HepG2 (cell line): ENCODE results near the gene PCGF2. TPM values are rescaled to one million over a fixed set of nuclear protein-coding genes. Genes with fewer than 3 reads are reported as not detected.

Experiments used
- ARID3A ChIP-seq: IDR thresholded peaks from 2 replicates; pipeline ENCODE4 v1.6.1; 2012; ENCODE audit warnings: low read depth, low read length, improper control_type of control experiment
- HNRNPH1 ChIP-seq: fragments of 200-400 bp; formaldehyde crosslinking; optimal IDR thresholded peaks from 2 replicates; pipeline ENCODE3; 2017; ENCODE audit warnings: mild to moderate bottlenecking, low read depth, low read length
- NONO ChIP-seq, 2 experiments: fragments of 450-650 bp in 1 of 2; sonication (generic) in 1 of 2; formaldehyde crosslinking in 1 of 2; IDR thresholded peaks in 1 of 2; conservative IDR thresholded peaks in 1 of 2; 2 replicates each; pipeline versions ENCODE4 v1.6.1 to v1.8.0; 2017 to 2022; ENCODE audit warnings: mild to moderate bottlenecking in 1 of 2, missing genetic modification reagents in 1 of 2, moderate library complexity in 1 of 2
- PRMT3 ChIP-seq: sonication (generic); formaldehyde crosslinking; IDR thresholded peaks from 2 replicates; pipeline ENCODE4 v1.8.1; 2022; ENCODE audit warnings: low read depth, mild to moderate bottlenecking, moderate library complexity, missing genetic modification reagents, borderline replicate concordance
- RFXAP ChIP-seq: sonication (generic); formaldehyde crosslinking; IDR thresholded peaks from 2 replicates; pipeline ENCODE4 v1.4.0; 2020; ENCODE audit warnings: missing genetic modification reagents, borderline replicate concordance
- RXRB ChIP-seq: IDR thresholded peaks from 2 replicates; pipeline ENCODE4 v1.6.1; 2016; ENCODE audit warnings: borderline replicate concordance, missing genetic modification reagents, missing compliant biosample characterization
- TARDBP ChIP-seq: sonication (generic); formaldehyde crosslinking; IDR thresholded peaks from 2 replicates; pipeline ENCODE4 v1.8.0; 2022; ENCODE audit warnings: mild to moderate bottlenecking, missing genetic modification reagents
- TEAD2 ChIP-seq: sonication (generic); formaldehyde crosslinking; IDR thresholded peaks from 2 replicates; pipeline ENCODE4 v1.9.0; 2021; ENCODE audit warnings: missing genetic modification reagents
- ZBTB43 ChIP-seq: sonication (generic); formaldehyde crosslinking; conservative IDR thresholded peaks from 2 replicates; pipeline ENCODE4 v1.4.0; 2020; ENCODE audit warnings: missing genetic modification reagents
- ZNF251 ChIP-seq: sonication (generic); formaldehyde crosslinking; IDR thresholded peaks from 2 replicates; pipeline ENCODE4 v1.9.0; 2021; ENCODE audit warnings: mild to moderate bottlenecking, missing genetic modification reagents
- ZNF326 ChIP-seq: sonication (generic); formaldehyde crosslinking; IDR thresholded peaks from 2 replicates; pipeline ENCODE4 v1.4.0; 2020; ENCODE audit warnings: missing genetic modification reagents, borderline replicate concordance
- ZNF460 ChIP-seq: sonication (generic); formaldehyde crosslinking; IDR thresholded peaks from 2 replicates; pipeline ENCODE4 v1.5.1; 2020; ENCODE audit warnings: missing genetic modification reagents, mild to moderate bottlenecking, borderline replicate concordance
- ZNF580 ChIP-seq: IDR thresholded peaks from 2 replicates; pipeline ENCODE4 v1.6.1; 2016; ENCODE audit warnings: low read depth, borderline replicate concordance
- ZNF749 ChIP-seq: sonication (generic); formaldehyde crosslinking; IDR thresholded peaks from 2 replicates; pipeline ENCODE4 v1.8.0; 2022; ENCODE audit warnings: mild to moderate bottlenecking, missing genetic modification reagents, moderate library complexity, borderline replicate concordance
- ZSCAN25 ChIP-seq: sonication (generic); formaldehyde crosslinking; IDR thresholded peaks from 2 replicates; pipeline ENCODE4 v1.8.0; 2022; ENCODE audit warnings: mild to moderate bottlenecking, missing genetic modification reagents
- ZZZ3 ChIP-seq: sonication (generic); formaldehyde crosslinking; IDR thresholded peaks from 2 replicates; pipeline ENCODE4 v1.4.0; 2020; ENCODE audit warnings: missing genetic modification reagents, mild to moderate bottlenecking, borderline replicate concordance
- polyA plus RNA-seq, 8 experiments: library from polyadenylated mRNA; depleted of rRNA in 3 of 8; stranded (reverse) in 7 of 8; unstranded in 1 of 8; fragments of >200 nt; fragmentation: Illumina TruSeq in 4 of 8; extraction: Trizol in 4 of 8; gene quantifications; 2 replicates each; pipeline versions ENCODE4 v1.2.1 to v1.2.3, GENCODE V29; 2011 to 2016; ENCODE audit warnings: low read depth in 4 of 8, missing spikeins in 1 of 8, mixed read lengths in 1 of 8; ENCODE audit not compliant: insufficient read depth in 1 of 8
- total RNA-seq, 5 experiments: library from RNA; depleted of rRNA; stranded (reverse); fragments of >200 nt; fragmentation: Illumina TruSeq; extraction: Trizol; gene quantifications; 2 replicates each; pipeline ENCODE4 v1.2.3, GENCODE V29; 2016; ENCODE audit warnings: low read depth in 1 of 5
- TF ChIP-seq, protein P1 (sequence below): sonication (generic); formaldehyde crosslinking; IDR thresholded peaks from 2 replicates; pipeline ENCODE4 v1.4.0; 2020; ENCODE audit warnings: mild to moderate bottlenecking, missing genetic modification reagents
- TF ChIP-seq, protein P2 (sequence below): IDR thresholded peaks from 2 replicates; pipeline ENCODE4 v1.6.1; 2018; ENCODE audit warnings: missing genetic modification reagents, mild to moderate bottlenecking, missing compliant biosample characterization
- TF ChIP-seq, protein P3 (sequence below): sonication (generic); formaldehyde crosslinking; IDR thresholded peaks from 2 replicates; pipeline ENCODE4 v1.5.0; 2020; ENCODE audit warnings: mild to moderate bottlenecking, missing genetic modification reagents, borderline replicate concordance

The PCGF2 gene
- total and polyA plus RNA-seq, 2 of the 13 experiments (the other 11 are each of a cell fraction or from before 2014, with no cell fraction given), result 11.6 to 29.4 TPM

- TF ChIP-seq PRMT3 (CRISPR knock-in tag) (no peak), ZNF326 (CRISPR knock-in tag) (0 out of 2 replicates have a peak, but pooled peaks have one; percentile 32), ZNF251 (CRISPR knock-in tag) (no peak), ZZZ3 (CRISPR knock-in tag) (no peak), ZNF580 (CRISPR knock-in tag) (no peak; the same call in none of the 2 replicates), ZNF460 (CRISPR knock-in tag) (no peak; the same call in 1 of the 2 replicates), TARDBP (CRISPR knock-in tag) (0 out of 2 replicates have a peak, but pooled peaks have one; percentile 39), ZBTB43 (CRISPR knock-in tag) (no peak), ZSCAN25 (CRISPR knock-in tag) (peak; percentile 15; the same call in 1 of the 2 replicates), NONO (IDR thresholded peaks at IDR 0.05) (no peak), NONO (CRISPR knock-in tag; conservative IDR thresholded peaks at IDR 0.05) (no peak), HNRNPH1 (peak; percentile 33), TEAD2 (CRISPR knock-in tag) (no peak), ZNF749 (CRISPR knock-in tag) (peak; percentile 36; the same call in 1 of the 2 replicates), RXRB (CRISPR knock-in tag) (no peak), RFXAP (no peak), ARID3A (no peak)
- TF ChIP-seq, protein P1, sequence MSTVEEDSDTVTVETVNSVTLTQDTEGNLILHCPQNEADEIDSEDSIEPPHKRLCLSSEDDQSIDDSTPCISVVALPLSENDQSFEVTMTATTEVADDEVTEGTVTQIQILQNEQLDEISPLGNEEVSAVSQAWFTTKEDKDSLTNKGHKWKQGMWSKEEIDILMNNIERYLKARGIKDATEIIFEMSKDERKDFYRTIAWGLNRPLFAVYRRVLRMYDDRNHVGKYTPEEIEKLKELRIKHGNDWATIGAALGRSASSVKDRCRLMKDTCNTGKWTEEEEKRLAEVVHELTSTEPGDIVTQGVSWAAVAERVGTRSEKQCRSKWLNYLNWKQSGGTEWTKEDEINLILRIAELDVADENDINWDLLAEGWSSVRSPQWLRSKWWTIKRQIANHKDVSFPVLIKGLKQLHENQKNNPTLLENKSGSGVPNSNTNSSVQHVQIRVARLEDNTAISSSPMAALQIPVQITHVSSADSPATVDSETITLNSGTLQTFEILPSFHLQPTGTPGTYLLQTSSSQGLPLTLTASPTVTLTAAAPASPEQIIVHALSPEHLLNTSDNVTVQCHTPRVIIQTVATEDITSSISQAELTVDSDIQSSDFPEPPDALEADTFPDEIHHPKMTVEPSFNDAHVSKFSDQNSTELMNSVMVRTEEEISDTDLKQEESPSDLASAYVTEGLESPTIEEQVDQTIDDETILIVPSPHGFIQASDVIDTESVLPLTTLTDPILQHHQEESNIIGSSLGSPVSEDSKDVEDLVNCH, result no peak
- TF ChIP-seq, protein P2, sequence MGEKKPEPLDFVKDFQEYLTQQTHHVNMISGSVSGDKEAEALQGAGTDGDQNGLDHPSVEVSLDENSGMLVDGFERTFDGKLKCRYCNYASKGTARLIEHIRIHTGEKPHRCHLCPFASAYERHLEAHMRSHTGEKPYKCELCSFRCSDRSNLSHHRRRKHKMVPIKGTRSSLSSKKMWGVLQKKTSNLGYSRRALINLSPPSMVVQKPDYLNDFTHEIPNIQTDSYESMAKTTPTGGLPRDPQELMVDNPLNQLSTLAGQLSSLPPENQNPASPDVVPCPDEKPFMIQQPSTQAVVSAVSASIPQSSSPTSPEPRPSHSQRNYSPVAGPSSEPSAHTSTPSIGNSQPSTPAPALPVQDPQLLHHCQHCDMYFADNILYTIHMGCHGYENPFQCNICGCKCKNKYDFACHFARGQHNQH (CRISPR knock-in tag), result no peak; the same call in 1 of the 2 replicates
- TF ChIP-seq, protein P3, sequence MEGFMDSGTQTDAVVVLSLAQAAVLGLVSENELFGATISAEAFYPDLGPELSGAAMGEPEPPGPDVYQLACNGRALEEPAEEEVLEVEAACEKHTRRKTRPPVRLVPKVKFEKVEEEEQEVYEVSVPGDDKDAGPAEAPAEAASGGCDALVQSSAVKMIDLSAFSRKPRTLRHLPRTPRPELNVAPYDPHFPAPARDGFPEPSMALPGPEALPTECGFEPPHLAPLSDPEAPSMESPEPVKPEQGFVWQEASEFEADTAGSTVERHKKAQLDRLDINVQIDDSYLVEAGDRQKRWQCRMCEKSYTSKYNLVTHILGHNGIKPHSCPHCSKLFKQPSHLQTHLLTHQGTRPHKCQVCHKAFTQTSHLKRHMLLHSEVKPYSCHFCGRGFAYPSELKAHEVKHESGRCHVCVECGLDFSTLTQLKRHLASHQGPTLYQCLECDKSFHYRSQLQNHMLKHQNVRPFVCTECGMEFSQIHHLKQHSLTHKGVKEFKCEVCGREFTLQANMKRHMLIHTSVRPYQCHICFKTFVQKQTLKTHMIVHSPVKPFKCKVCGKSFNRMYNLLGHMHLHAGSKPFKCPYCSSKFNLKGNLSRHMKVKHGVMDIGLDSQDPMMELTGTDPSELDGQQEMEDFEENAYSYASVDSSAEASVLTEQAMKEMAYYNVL (CRISPR knock-in tag), result no peak
These were observed 46.5 kb downstream of the PCGF2 start (continued) for GRCh38 chr17:38701504-38702165.
